ENCODE data around the gene HES1.

DNA sequence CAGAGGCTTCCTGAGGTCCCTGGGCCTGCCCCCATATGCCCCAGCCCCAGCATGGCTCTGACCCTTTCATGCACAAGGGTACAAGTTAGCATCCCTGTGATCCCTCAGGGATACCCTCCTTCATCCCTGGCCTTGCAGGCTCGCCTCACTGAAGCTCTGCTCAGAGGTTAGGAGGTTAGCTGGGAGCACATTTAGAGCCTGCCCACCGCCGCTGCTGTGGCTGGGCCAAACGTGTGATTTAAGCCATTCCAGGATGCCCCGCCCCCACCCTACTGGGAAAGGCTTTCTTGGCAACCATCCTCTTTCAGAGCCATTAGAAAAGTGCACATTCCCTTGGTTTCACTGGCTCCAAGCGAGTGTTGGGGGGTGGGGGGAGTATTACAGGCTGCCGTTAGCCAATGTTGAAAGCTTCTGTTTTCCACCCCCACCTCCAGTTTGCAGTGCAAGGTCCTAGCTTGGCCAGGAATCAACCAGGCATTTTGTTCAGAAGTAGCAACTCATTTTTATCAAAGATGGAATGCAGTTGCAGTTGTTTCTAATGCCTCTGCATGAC is 6.3 kb upstream of the HES1 start:
- TF ChIP-seq, protein P1, sequence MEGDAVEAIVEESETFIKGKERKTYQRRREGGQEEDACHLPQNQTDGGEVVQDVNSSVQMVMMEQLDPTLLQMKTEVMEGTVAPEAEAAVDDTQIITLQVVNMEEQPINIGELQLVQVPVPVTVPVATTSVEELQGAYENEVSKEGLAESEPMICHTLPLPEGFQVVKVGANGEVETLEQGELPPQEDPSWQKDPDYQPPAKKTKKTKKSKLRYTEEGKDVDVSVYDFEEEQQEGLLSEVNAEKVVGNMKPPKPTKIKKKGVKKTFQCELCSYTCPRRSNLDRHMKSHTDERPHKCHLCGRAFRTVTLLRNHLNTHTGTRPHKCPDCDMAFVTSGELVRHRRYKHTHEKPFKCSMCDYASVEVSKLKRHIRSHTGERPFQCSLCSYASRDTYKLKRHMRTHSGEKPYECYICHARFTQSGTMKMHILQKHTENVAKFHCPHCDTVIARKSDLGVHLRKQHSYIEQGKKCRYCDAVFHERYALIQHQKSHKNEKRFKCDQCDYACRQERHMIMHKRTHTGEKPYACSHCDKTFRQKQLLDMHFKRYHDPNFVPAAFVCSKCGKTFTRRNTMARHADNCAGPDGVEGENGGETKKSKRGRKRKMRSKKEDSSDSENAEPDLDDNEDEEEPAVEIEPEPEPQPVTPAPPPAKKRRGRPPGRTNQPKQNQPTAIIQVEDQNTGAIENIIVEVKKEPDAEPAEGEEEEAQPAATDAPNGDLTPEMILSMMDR (IDR thresholded peaks at IDR 0.05): no peak
- TF ChIP-seq POLR2AphosphoS5 (IDR thresholded peaks at IDR 0.05): no peak
